H9 (cell line): ENCODE results near the gene ROBO1. TPM values are rescaled to one million over a fixed set of nuclear protein-coding genes. Genes with fewer than 3 reads are reported as not detected.

Source experiments
- DNase-seq: peaks from one replicate; pipeline ENCODE4 v3.0.0-alpha.2; 2017
- H2AFZ ChIP-seq: one replicate; pipeline ENCODE4 v1.6.1; 2013; ENCODE audit warnings: mild to moderate bottlenecking, low read length, control low read depth, moderate library complexity
- H2AK5ac ChIP-seq: 2 replicates; pipeline ENCODE4 v1.6.1; 2013; ENCODE audit warnings: low read length, control low read depth, mixed read lengths; ENCODE audit not compliant: insufficient read length
- H2BK120ac ChIP-seq: one replicate; pipeline ENCODE4 v1.6.1; 2013; ENCODE audit warnings: low read depth, mild to moderate bottlenecking, low read length, control low read depth, inconsistent platforms; ENCODE audit not compliant: poor library complexity, severe bottlenecking
- H2BK12ac ChIP-seq: 2 replicates; pipeline ENCODE4 v1.6.1; 2013; ENCODE audit warnings: low read length, control low read depth, mixed read lengths, low read depth; ENCODE audit not compliant: insufficient read length
- H2BK15ac ChIP-seq: 2 replicates; pipeline ENCODE4 v1.6.1; 2013; ENCODE audit warnings: low read depth, low read length, control low read depth
- H2BK20ac ChIP-seq: one replicate; pipeline ENCODE4 v1.6.1; 2013; ENCODE audit warnings: low read depth, mild to moderate bottlenecking, low read length, control low read depth, inconsistent platforms; ENCODE audit not compliant: poor library complexity, severe bottlenecking
- H2BK5ac ChIP-seq: 2 replicates; pipeline ENCODE4 v1.6.1; 2013; ENCODE audit warnings: low read length, control low read depth, mixed read lengths; ENCODE audit not compliant: insufficient read length
- H3K14ac ChIP-seq: 2 replicates; pipeline ENCODE4 v1.6.1; 2013; ENCODE audit warnings: low read length, control low read depth; ENCODE audit not compliant: insufficient read depth
- H3K18ac ChIP-seq: 2 replicates; pipeline ENCODE4 v1.6.1; 2013; ENCODE audit warnings: low read depth, mild to moderate bottlenecking, mixed read lengths, low read length, control low read depth; ENCODE audit not compliant: insufficient read length
- H3K23ac ChIP-seq: 2 replicates; pipeline ENCODE4 v1.6.1; 2013; ENCODE audit warnings: low read length, control low read depth, mixed read lengths, low read depth; ENCODE audit not compliant: insufficient read length
- H3K23me2 ChIP-seq: 2 replicates; pipeline ENCODE4 v1.6.1; 2013; ENCODE audit warnings: low read depth, mild to moderate bottlenecking, mixed read lengths, low read length, control low read depth; ENCODE audit not compliant: insufficient read length, poor library complexity, severe bottlenecking
- H3K27ac ChIP-seq: 2 replicates; pipeline ENCODE4 v1.5.1; 2013; ENCODE audit warnings: low read length, control low read depth, mixed read lengths, low read depth; ENCODE audit not compliant: insufficient read length
- H3K27me3 ChIP-seq: 2 replicates; pipeline ENCODE4 v1.6.1; 2013; ENCODE audit warnings: low read length, control low read depth, inconsistent platforms; ENCODE audit not compliant: insufficient read depth
- H3K4ac ChIP-seq: 2 replicates; pipeline ENCODE4 v1.6.1; 2013; ENCODE audit warnings: low read depth, mild to moderate bottlenecking, control low read depth, inconsistent platforms, low read length, moderate library complexity
- H3K4me1 ChIP-seq: 2 replicates; pipeline ENCODE4 v1.6.1; 2013; ENCODE audit warnings: low read length, control low read depth, inconsistent platforms; ENCODE audit not compliant: insufficient read depth
- H3K4me2 ChIP-seq: 2 replicates; pipeline ENCODE4 v1.6.1; 2013; ENCODE audit warnings: low read length, control low read depth, mixed read lengths; ENCODE audit not compliant: insufficient read length, insufficient read depth
- H3K56ac ChIP-seq: 2 replicates; pipeline ENCODE4 v1.6.1; 2013; ENCODE audit warnings: low read depth, mild to moderate bottlenecking, mixed read lengths, low read length, control low read depth; ENCODE audit not compliant: insufficient read length
- H3K79me1 ChIP-seq: 2 replicates; pipeline ENCODE4 v1.6.1; 2013; ENCODE audit warnings: low read depth, mild to moderate bottlenecking, moderate library complexity, low read length, control low read depth, inconsistent platforms; ENCODE audit not compliant: insufficient read depth, poor library complexity, severe bottlenecking
- H3K79me2 ChIP-seq: 2 replicates; pipeline ENCODE4 v1.6.1; 2013; ENCODE audit warnings: low read length, control low read depth, inconsistent platforms; ENCODE audit not compliant: insufficient read depth
- H3K9ac ChIP-seq: 2 replicates; pipeline ENCODE4 v1.6.1; 2013; ENCODE audit warnings: low read length, control low read depth, mixed read lengths; ENCODE audit not compliant: insufficient read length; ENCODE audit errors: extremely low read depth
- H3K9me3 ChIP-seq: one replicate; pipeline ENCODE4 v1.6.1; 2013; ENCODE audit warnings: low read depth, low read length, inconsistent platforms; ENCODE audit not compliant: control insufficient read depth
- H3T11ph ChIP-seq: one replicate; pipeline ENCODE4 v1.6.1; 2013; ENCODE audit warnings: mild to moderate bottlenecking, low read length, control low read depth, inconsistent platforms
- H4K20me1 ChIP-seq: one replicate; pipeline ENCODE4 v1.6.1; 2013; ENCODE audit not compliant: control insufficient read depth, insufficient read length, insufficient read depth
- H4K5ac ChIP-seq: 2 replicates; pipeline ENCODE4 v1.6.1; 2013; ENCODE audit warnings: low read depth, mild to moderate bottlenecking, mixed read lengths, low read length, control low read depth; ENCODE audit not compliant: insufficient read length
- H4K8ac ChIP-seq: replicated peaks from 2 replicates; pipeline ENCODE4 v1.6.1; 2013; ENCODE audit warnings: low read length, control low read depth, mixed read lengths, low read depth; ENCODE audit not compliant: insufficient read length
- H4K91ac ChIP-seq: 2 replicates; pipeline ENCODE4 v1.6.1; 2013; ENCODE audit warnings: low read depth, mild to moderate bottlenecking, moderate library complexity, mixed read lengths, low read length, control low read depth; ENCODE audit not compliant: insufficient read length
- H3K27ac Mint-ChIP-seq, 3 experiments: 2 replicates in 2 of 3; 3 replicates in 1 of 3; pipeline ENCODE4 v1.8.0; 2020 to 2021; ENCODE audit warnings: mixed read lengths in 3 of 3, mild to moderate bottlenecking in 1 of 3, moderate library complexity in 1 of 3
- H3K27me3 Mint-ChIP-seq: 2 replicates; pipeline ENCODE4 v1.8.0; 2021; ENCODE audit warnings: low read depth, mild to moderate bottlenecking, moderate library complexity, mixed read lengths
- H3K36me3 Mint-ChIP-seq, 3 experiments: 2 replicates in 2 of 3; 3 replicates in 1 of 3; pipeline ENCODE4 v1.8.0; 2020 to 2021; ENCODE audit warnings: low read depth in 3 of 3, mixed read lengths in 3 of 3; ENCODE audit not compliant: insufficient read depth in 1 of 3
- H3K4me1 Mint-ChIP-seq, 2 experiments: 2 replicates each; pipeline ENCODE4 v1.8.0; 2020; ENCODE audit warnings: mixed read lengths in 2 of 2
- H3K4me3 Mint-ChIP-seq, 2 experiments: 2 replicates in 1 of 2; 3 replicates in 1 of 2; pipeline ENCODE4 v1.8.0; 2020 to 2021; ENCODE audit warnings: mild to moderate bottlenecking in 2 of 2, mixed read lengths in 2 of 2, moderate library complexity in 1 of 2
- H3K9me3 Mint-ChIP-seq, 2 experiments: 2 replicates in 1 of 2; 3 replicates in 1 of 2; pipeline ENCODE4 v1.8.0; 2020; ENCODE audit warnings: mild to moderate bottlenecking in 2 of 2, mixed read lengths in 2 of 2, moderate library complexity in 1 of 2
- CTCF ChIP-seq: fragments of 200-600 bp; sonication (generic); conservative IDR thresholded peaks from 3 replicates; pipeline ENCODE4 v1.8.0; 2021; ENCODE audit warnings: antibody characterized with exemption, mild to moderate bottlenecking
- WGBS: extraction: QIAGEN DNeasy Blood & Tissue Kit; methylation state at CpG from one replicate; pipeline ENCODE4 v1.1.7; 2013; ENCODE audit warnings: missing lambda C conversion rate, low lambda C conversion rate, mixed read lengths; ENCODE audit not compliant: insufficient read length; ENCODE audit errors: extremely low coverage; 5-methylcytosine and 5-hydroxymethylcytosine counted together
- total RNA-seq: library from RNA; stranded (reverse); gene quantifications from 2 replicates; pipeline ENCODE4 v1.2.1, GENCODE V29; 2021

ROBO1 gene
- total RNA-seq, 1 experiment from 2014 or later, result 62.7 TPM

- Histone ChIP-seq H3K56ac (no peak overlapping the region), H3K14ac (no peak overlapping the region), H3K4ac (no peak overlapping the region), H3K9me3 (no peaks in the 10 kb centered on the region), H3K4me1 (no peaks in the 10 kb centered on the region), H3T11ph (no peak overlapping the region), H2AK5ac (no peak overlapping the region), H3K4me2 (no peak overlapping the region), H3K79me2 (no peaks in the 10 kb centered on the region), H3K9ac (no peak overlapping the region), H2BK5ac (no peak overlapping the region), H3K23me2 (no peaks in the 10 kb centered on the region), H4K91ac (no peak overlapping the region), H2BK20ac (no peak overlapping the region), H2AFZ (no peak overlapping the region), H4K8ac (no peak overlapping the region), H4K5ac (no peak overlapping the region), H3K27ac (no peak overlapping the region), H3K79me1 (no peaks in the 10 kb centered on the region), H3K23ac (no peak overlapping the region), H3K18ac (no peak overlapping the region), H3K27me3 (no peaks in the 10 kb centered on the region), H2BK12ac (no peak overlapping the region), H2BK15ac (no peak overlapping the region), H2BK120ac (no peak overlapping the region), H4K20me1 (no peaks in the 10 kb centered on the region)
- Mint-ChIP-seq H3K36me3 (no peaks in the 10 kb centered on the region; a peak in 1 of 7 replicates), H3K27ac (no peak overlapping the region), H3K4me1 (peaks cover 0 to 5% of the 10 kb centered on the region in 2 experiments; a peak in 1 of 4 replicates), H3K4me3 (no peak overlapping the region), H3K9me3 (no peaks in the 10 kb centered on the region), H3K27me3 (no peaks in the 10 kb centered on the region)
- no peak for DNase-seq
- no peak for TF ChIP-seq CTCF
- no CpG with 5 or more reads among the region's 2 CpGs for WGBS
Observed at GRCh38 chr3:78761126-78761525, 1006.7 kb downstream of the ROBO1 start.
